Measurements from ENCODE around the gene CDA. TPM values are rescaled to one million over a fixed set of nuclear protein-coding genes. Genes with fewer than 3 reads are reported as not detected.

The CDA gene
- total RNA-seq, 3 donors from 2014 or later (not counting 1 experiment from before 2014, with no cell fraction given), result 1.4 to 5.3 TPM; not detected in 1

DNA sequence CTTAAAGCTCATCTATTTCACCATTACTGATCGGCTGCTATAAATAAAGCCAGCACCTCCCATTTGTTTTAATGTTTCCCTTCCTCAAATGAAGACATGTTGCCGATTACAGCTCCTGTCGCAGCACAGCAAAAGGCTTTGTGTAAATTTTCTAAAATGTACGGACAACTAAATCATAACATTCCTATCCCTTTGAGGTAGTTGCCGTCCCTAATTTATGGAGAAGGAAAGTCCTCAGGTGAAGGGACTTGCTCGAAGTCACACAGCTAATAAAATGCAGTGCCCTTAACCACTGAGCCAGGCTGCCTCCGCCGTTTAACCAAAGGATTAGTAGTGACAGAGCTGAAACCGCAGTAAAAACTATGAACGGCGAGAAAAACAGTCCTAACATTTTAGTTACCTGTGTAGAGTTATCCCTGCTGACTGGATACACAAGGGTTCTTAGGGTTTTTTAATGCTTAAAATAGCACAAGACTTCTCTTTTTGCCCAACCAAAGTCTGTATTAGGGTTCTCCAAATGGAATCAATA lies 45.2 kb downstream of the CDA start:
- peak in 1 of 3 donors; percentile 20 for ATAC-seq
- peaks cover 10 to 15% of the 10 kb centered on the region in 2 donors for H3K4me1 Mint-ChIP-seq
- DNase-seq, result no peak
- TF ChIP-seq, protein P1, sequence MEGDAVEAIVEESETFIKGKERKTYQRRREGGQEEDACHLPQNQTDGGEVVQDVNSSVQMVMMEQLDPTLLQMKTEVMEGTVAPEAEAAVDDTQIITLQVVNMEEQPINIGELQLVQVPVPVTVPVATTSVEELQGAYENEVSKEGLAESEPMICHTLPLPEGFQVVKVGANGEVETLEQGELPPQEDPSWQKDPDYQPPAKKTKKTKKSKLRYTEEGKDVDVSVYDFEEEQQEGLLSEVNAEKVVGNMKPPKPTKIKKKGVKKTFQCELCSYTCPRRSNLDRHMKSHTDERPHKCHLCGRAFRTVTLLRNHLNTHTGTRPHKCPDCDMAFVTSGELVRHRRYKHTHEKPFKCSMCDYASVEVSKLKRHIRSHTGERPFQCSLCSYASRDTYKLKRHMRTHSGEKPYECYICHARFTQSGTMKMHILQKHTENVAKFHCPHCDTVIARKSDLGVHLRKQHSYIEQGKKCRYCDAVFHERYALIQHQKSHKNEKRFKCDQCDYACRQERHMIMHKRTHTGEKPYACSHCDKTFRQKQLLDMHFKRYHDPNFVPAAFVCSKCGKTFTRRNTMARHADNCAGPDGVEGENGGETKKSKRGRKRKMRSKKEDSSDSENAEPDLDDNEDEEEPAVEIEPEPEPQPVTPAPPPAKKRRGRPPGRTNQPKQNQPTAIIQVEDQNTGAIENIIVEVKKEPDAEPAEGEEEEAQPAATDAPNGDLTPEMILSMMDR (IDR thresholded peaks at IDR 0.05), result no peak
- H3K36me3 Mint-ChIP-seq, result no peaks in the 10 kb centered on the region
- H3K27me3 Mint-ChIP-seq (ENCODE audit: low read depth in 2 of 2), result peaks cover under 1 to 2% of the 10 kb centered on the region in 2 donors
- peak overlapping the region; percentile 51 for H3K27ac ChIP-seq (ENCODE audit: low read length)
- H3K9me3 ChIP-seq (ENCODE audit: control insufficient read depth, insufficient read depth, low read length), result no peaks in the 10 kb centered on the region
- no peaks in the 10 kb centered on the region for H3K9me3 Mint-ChIP-seq
- 0% methylated on average over 8 of the region's 11 CpGs for WGBS (ENCODE audit: insufficient coverage)
- peaks cover 8% of the 10 kb centered on the region for H3K36me3 ChIP-seq (ENCODE audit: control insufficient read depth, insufficient read depth, low read length)
- peak overlapping the region; percentile 80 to 87 for H3K27ac Mint-ChIP-seq
- peaks cover 16% of the 10 kb centered on the region for H3K4me1 ChIP-seq (ENCODE audit: control insufficient read depth, insufficient read depth, low read length)
- H3K4me3 Mint-ChIP-seq, result peak overlapping the region; percentile 93
- H3K4me3 ChIP-seq (ENCODE audit: low read length), result peak overlapping the region; percentile 45
- no peaks in the 10 kb centered on the region for H3K27me3 ChIP-seq (ENCODE audit: control insufficient read depth, insufficient read depth, low read length)
- intact Hi-C loops (cut with micrococcal nuclease), result no loop called here

DNA sequence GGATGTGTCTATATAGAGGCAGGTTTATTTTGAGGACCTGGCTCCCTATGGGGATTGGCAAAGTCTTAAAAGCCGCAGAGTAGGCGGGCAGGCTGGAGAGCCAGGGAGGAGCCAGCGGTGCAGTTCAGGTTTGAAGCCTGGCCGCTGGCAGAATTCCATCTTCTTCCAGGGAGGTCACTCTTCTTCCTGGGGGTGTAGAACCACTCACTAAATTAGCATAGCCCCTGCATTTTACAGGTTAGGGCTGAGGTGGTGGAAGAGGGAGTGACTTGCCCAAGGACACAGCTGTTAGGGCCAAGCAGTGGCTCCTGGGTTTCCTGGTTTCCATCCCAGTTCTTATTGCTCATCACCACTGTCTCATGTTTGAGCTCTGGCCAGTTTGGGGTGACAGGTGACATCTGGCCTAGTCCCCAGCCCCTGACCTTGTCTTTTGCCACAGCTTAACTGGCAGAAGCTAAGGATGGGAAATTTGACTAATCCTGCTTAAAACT lies 45.7 kb downstream of the CDA start:
- peak overlapping the region; percentile 45 for H3K4me3 ChIP-seq (ENCODE audit: low read length)
- H3K9me3 ChIP-seq (ENCODE audit: control insufficient read depth, insufficient read depth, low read length), result no peaks in the 10 kb centered on the region
- Mint-ChIP-seq H3K9me3 (no peaks in the 10 kb centered on the region), H3K4me1 (peaks cover 10 to 15% of the 10 kb centered on the region in 2 donors), H3K36me3 (no peaks in the 10 kb centered on the region), H3K4me3 (peak overlapping the region; percentile 93), H3K27me3 (ENCODE audit: low read depth in 2 of 2) (no peaks in the 10 kb centered on the region), H3K27ac (peak overlapping the region; percentile 80 to 87)
- whole genome bisulfite sequencing (ENCODE audit: insufficient coverage), result 15% methylated on average over 4 of the region's 4 CpGs
- peaks cover 16% of the 10 kb centered on the region for H3K4me1 ChIP-seq (ENCODE audit: control insufficient read depth, insufficient read depth, low read length)
- no peaks in the 10 kb centered on the region for H3K27me3 ChIP-seq (ENCODE audit: control insufficient read depth, insufficient read depth, low read length)
- no peak overlapping the region for H3K27ac ChIP-seq (ENCODE audit: low read length)
- DNase-seq, result peak in 1 of 2 donors; percentile 56
- ATAC-seq, result no peak
- peaks cover 10% of the 10 kb centered on the region for H3K36me3 ChIP-seq (ENCODE audit: control insufficient read depth, insufficient read depth, low read length)
- intact Hi-C loops (cut with micrococcal nuclease), result no loop called here
- TF ChIP-seq, protein P1 (IDR thresholded peaks at IDR 0.05), result no peak

DNA sequence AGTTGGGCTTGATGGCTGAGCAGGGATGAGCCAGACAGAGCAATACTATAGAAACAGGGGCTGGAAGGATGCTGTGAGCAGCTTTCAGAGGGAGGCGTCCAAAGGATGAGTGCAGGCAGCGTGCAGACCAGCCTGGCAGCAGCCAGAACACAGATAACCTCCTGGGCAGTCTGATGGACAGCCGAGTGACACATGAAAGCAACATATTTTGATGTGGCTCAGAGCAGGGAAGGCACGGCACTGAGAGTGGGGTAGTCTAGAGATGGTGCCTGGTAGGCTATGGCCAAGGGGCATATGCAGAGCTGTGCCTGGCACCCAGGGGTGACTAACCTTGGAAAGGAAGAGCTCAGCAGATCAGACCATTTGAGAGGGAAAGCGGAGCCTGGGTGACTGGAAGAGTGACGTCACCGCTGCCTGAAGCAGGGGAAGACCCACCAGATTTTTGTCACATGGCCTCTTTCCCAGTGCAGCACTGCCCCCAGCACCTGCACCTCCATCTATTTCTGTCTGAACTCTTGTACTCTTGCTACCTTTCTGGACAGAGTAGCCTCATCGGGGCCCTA lies 48.0 kb downstream of the CDA start:
- Mint-ChIP-seq H3K27me3 (ENCODE audit: low read depth in 2 of 2) (no peaks in the 10 kb centered on the region), H3K4me3 (no peak overlapping the region), H3K36me3 (no peaks in the 10 kb centered on the region), H3K9me3 (no peaks in the 10 kb centered on the region), H3K27ac (no peak overlapping the region), H3K4me1 (peaks cover 17 to 21% of the 10 kb centered on the region in 2 donors)
- TF ChIP-seq, protein P1 (IDR thresholded peaks at IDR 0.05), result no peak
- DNase-seq (no peak), ATAC-seq (no peak)
- Histone ChIP-seq H3K27ac (ENCODE audit: low read length) (no peak overlapping the region), H3K4me3 (ENCODE audit: low read length) (no peak overlapping the region), H3K36me3 (ENCODE audit: control insufficient read depth, insufficient read depth, low read length) (peaks cover 16% of the 10 kb centered on the region), H3K9me3 (ENCODE audit: control insufficient read depth, insufficient read depth, low read length) (no peaks in the 10 kb centered on the region), H3K27me3 (ENCODE audit: control insufficient read depth, insufficient read depth, low read length) (no peaks in the 10 kb centered on the region), H3K4me1 (ENCODE audit: control insufficient read depth, insufficient read depth, low read length) (peaks cover 16% of the 10 kb centered on the region)
- WGBS (ENCODE audit: insufficient coverage), result 93% methylated on average over 8 of the region's 8 CpGs
- intact Hi-C loops (cut with micrococcal nuclease), result no loop called here
